HG03175 (cell line): Measurements from ENCODE around the gene CCDC77.
A peak's percentile ranks its signal among the peaks of the same experiment; 100 is the strongest.
"Not testable (repeated sequence)": the region's sequence is repeated elsewhere in the genome, so short reads cannot be mapped to it uniquely, and the experiment has no call there.

Experiments used
- ATAC-seq: cut with Tn5 transposase; IDR thresholded peaks from one replicate; pipeline ENCODE4 v1.9.1; 2021; ENCODE audit warnings: mild to moderate bottlenecking, moderate library complexity; ENCODE audit not compliant: unreplicated experiment

CCDC77 gene

DNA sequence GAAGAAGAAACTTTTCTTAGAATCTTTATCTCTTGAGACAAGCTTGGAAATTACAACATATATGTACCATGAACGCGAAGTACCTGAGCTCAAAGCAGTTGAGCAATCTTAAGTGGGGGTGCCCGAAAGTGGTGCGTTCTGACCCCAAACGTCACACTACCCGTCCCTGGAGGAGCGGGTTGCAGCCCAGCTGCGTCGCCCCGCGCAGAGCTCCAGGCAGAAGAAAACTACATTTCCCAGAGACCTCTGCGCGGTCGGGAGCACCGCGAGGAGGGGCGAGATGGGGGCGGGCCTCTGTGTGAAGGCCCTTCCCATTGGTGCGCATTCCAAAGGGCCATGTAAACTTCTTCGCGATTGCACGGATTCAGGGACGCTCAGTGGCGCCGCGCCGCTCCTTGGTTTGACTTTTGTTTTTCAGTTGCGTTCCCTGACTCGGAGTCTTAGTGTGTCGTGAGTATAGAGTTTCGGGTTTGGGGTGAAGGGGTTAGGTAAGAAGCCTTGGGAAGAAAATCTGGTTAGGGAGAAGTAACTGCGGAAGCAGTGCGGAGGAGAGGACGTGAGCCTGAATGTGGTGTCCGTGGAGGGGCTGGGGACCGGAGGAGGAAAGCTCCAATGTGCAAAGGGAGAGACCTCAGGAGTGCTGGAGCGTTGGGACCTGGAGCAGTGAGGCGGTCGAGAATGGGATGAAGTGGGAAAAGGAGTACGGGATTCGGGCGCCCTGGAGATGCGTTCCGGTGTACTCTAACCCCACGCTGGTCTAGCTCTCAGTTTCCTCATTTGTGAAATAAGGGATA, at the start of gene CCDC77:
Gene CCDC77 (plus strand): TSS at position 410 of the 794 bp plus-strand sequence. CDS start 7,740 bp downstream, outside the sequence.
- peak; percentile 97 for ATAC-seq

DNA sequence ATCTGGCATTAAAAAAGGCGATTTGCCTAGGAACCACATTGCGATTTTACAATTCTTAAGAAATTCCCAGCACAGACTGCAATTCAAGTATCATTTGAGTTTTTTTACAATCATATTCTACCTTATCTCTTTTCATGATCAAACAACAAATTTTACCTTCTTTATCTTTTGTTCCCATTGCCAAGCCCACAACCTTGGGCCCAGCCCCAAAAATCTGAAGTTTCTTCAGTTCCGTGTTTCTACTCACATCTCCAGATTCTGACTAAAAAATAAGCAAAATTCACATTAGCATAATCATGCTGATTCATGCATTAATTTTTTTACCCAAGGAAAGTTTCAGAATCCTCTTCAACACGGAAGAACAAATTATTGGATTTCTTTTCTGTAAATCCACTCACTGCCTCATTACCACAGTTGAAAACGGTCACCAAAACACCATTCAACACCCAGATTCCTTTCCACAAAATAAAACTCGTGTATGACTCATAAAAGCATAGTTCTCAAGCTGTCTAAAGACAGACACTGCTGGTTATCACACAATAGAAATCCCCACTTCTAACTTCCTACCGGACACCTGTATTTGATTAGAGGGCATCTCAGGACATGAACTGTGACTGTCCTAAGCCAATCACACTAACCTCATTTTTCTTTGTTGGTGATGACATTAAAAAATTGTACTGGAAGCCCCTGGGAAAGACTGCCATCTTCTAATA, 45.0 kb upstream of the CCDC77 start:
- ATAC-seq, result no peak

DNA sequence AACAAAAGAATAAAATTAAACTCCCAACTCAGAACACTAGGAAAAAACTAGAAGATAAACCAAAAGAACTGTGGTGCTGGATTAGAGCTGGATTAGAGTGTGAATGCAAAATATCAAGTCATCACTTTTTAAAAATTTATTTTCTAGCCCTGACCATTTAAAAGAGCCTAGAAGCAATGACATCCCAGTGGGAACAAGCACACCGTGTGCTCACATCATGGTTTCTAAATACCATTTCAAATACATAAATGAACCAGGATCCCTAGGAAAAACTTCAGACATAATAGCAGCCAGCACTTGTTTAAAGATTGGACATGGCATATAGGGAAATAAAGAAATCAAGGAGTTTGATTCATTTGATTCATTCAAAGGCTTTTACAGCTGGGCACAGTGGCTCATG, 42.4 kb upstream of the CCDC77 start:
- ATAC-seq, result no peak

DNA sequence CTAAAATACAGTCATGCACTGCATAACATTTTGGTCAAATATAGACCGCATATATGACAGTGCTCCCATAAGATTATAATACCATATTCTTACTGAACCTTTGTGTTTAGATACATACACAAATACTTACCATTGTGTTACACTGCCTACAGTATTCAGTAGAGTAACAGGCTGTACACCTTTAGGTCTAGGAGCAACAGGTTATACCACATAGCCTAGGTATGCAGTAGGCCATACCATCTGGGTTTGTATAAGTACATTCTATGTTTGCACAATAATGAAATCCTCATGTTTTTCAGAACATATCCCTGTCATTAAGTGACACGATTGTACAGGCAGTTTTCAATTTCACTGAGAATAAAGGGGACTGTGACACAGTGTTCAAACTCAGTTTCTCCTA, 34.6 kb upstream of the CCDC77 start:
- no peak for ATAC-seq

DNA sequence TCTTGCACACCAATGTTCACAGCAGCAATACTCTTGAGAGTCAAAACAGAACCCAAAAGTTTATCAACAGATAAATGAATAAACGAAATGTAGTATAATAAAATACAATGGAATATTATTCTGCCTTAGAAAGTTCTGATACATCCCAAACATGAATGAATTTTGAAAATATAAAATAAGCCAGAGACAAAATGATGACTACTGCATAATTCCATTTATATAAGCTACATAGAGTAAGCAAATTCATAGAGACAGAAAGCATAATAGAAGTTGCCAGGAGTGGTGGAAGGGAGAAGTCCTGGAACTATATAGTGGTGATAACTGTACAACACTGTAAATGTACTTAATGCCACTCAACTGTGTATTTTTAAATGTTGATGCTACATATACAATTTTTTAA, 33.5 kb upstream of the CCDC77 start:
- ATAC-seq, result no peak

DNA sequence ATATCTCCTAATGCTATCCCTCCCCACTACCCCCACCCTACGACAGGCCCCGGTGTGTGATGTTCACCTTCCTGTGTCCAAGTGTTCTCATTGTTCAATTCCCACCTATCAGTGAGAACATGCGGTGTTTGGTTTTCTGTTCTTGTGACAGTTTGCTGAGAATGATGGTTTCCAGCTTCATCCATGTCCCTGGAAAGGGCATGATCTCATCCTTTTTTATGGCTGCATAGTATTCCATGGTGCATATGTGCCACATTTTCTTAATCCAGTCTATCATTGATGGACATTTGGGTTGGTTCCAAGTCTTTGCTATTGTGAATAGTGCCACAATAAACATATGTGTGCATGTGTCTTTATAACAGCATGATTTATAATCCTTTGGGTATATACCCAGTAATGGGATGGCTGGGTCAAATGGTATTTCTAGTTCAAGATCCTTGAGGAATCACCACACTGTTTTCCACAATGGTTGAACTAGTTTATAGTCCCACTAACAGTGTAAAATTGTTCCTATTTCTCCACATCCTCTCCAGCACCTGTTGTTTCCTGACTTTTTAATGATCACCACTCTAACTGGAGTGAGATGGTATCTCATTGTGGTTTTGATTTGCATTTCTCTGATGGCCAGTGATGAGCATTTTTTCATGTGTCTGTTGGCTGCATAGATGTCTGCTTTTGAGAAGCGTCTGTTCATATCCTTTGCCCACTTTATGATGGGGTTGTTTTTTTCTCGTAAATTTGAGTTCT, 30.5 kb upstream of the CCDC77 start:
- ATAC-seq, result not testable (repeated sequence)

DNA sequence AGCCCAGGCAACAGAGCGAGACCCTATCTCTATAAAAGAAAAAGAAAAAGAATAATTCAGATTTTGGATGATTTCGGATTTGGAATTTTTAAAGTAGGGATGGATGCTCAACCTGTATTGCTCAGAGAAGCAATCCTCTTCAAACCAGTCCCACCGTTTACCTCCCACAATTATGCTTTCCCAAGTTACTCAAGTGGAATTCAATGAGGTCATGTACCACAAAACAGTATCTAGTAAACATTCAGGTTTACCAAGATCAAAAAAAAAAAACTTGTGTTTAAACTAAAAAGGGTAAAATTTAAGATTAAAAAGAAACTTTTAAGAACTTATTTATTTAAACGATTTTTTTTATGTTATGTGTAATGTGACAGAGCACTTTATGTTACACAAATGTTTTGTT, 14.8 kb upstream of the CCDC77 start:
- ATAC-seq, result no peak

DNA sequence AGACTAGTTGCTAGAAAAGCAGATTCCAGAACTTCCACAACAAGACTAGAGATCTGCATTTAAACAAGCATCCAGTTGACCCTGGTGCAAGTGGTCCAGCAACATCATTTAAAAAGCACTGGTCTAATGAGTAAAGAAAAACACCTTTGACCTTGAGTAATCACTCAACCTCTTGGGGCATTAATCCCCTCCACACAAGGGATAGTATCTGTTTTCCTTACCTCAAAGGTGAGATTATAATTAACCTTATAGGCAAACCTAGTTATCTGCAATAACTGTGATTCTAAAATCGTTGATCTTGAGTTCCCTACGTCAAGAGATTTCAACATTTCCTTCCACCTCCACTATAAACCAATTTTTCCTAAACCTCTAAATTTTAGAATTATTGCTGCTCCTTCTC, 13.4 kb upstream of the CCDC77 start:
- no peak for ATAC-seq

DNA sequence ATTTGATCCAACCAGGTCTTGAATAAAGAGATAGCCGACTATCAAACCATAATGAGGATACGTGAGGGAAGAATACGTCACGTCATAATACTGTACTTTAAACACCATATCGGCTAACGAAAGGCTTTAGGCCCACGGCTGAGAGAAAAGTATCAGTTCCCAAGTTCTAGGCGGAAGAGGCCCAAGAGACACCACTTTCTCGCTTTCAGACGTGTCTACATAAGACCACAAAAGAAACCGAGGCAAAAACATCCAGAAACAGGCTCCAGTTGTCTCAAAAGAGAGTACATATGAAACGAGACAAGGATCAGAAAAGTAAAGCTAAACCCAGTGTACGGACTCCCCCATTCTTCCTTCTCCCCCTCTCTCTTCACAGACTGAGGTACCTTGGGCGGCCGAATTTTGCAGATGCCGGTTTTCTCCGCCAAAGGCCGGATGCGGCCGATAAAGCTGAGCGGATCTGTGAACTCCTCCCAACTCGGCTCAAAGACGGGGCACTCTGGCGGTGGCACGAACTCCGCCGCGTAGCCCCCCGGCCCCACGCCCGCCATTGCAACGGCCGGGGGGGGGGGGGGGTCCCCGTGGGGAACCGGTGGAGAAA, 12.8 kb upstream of the CCDC77 start:
- ATAC-seq, result peak; percentile 28

DNA sequence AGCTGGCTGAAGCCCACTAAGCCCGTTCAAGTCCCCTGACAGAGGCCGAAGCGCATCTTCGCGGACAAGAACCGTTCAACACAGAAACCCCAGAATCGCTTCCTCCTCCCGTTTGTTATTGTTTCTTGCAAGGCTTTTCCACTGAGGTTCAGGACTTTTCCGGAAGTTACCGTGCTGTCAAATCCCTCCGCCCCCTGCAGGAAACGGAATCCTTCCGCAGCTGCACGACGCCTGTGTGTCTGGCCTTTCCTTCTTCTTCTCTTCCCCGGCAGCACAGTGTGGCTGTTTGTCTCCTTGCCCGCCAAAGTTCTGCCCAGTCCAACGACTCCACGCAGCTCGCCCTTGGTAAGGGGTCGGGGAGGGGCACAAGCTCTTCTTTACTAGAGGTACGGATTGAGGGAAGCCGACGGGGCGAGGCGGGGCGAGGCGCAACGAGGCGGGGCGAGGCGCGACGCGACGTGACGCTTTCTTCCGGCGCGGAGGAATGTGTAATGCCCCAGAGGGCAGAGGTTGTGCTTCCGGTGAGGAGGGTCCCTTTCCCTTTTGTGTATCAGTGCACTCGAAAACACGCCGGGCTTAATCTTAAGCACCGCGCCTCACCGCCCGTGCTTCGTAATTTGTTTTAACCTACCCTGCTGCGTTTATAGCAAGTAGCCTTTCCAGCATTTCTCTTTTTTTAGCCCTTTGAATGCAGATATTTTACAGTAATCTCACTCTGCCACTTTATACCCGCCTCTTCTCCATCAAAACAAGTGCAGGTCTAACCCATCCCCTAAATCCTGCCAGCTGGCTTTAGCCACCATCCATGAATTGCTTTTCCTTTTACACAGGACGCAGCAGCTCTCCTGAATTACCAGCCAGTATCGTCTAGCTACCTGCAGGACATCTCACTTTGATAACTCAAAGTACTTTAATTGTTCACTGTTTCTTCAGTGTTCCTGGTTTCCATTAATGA, 12.0 kb upstream of the CCDC77 start, which contains the start of gene KDM5A:
Gene KDM5A (minus strand): TSS at position 179 of the 955 bp plus-strand sequence. CDS start 229 bp downstream, outside the sequence.
- peak; percentile 88 for ATAC-seq

DNA sequence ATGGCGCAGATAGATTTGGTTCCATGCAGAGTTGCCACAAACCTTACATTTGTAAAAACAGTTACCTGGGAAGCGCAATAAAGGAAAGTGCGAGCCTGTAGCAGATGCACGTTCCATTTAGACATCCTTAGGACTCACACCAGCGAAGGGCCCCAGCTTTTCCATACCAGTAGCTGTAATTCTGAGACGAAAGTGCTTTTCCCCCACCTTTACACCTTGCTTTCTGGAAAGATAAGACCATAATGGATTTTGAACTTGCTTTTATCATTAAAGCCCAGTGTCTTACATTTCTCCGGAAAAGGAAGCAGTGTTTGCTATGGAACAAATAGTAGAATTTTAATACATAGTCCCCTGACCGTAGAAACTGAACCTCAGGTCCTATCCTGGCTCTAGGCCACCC, 616 bp upstream of the CCDC77 start:
- ATAC-seq, result no peak

DNA sequence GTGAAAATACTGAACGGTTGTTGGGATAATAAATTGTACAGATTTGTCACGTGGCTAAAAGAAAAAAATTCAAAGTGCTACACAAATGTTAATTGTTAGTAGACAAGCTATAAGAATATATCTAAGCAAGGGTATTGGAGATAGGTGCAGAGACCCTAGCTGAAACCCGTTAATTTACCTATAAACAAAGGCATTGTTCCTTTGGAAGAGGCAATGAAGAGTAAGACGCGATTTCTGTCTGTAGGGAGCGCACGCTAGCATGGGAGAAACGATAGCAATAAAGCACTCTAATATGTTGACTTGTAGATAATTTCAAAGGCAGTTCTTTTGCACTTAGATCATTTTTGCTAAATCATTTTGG, 565 bp downstream of the CCDC77 start:
- ATAC-seq, result no peak

DNA sequence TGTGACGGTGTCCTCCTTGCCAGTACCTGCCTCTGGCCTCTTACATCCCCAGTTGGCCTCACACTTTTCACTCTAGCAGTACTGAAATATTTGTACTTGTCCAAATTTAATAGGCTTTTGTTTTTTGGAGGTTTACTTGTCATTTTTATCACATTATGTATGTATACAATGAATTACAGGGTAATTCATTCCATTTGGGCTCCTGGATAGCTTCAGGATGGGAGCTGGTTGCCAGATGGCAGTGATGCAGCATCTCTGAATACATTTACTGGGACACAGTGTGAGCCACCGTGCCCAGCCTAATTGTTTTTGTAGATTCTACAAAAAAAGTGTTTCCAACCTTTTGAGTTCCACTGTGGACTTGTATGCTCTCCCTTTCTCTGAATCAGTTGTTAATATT, 13.4 kb downstream of the CCDC77 start:
- ATAC-seq, result no peak

DNA sequence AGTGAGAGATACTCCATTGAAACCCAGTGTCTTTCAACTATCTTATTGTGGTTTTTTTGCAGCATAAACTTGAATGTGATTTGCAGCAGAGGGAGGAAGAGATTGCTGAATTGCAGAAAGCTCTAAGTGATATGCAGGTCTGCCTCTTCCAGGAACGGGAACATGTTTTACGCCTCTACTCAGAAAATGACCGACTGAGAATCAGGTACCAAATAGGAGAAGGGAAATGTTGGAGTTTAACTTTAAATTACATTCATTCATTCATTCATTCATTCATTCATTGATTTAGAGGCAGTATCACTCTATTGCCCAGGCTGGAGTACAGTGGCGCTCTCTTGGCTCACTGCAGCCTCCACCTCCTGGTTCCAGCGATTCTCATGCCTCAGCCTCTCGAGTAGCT, 17.0 kb downstream of the CCDC77 start:
- ATAC-seq, result no peak

DNA sequence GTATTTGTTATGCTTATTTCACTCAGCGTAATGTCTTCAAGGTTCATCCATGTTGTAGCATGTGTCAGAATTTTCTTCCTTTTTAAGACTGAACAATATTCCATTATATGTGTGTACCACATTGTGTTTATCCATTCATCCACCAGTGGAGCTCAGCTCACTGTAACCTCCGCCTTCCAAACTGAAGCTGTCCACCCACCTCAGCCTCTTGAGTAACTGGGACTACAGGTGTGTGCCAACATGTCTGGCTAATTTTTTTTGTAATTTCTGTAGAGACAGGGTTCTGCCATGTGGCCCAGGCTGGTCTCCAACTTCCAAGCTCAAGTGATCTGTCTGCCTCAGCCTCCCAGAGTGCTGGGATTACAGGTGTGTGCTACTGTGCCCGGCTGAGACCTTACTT, 21.1 kb downstream of the CCDC77 start:
- ATAC-seq, result no peak

DNA sequence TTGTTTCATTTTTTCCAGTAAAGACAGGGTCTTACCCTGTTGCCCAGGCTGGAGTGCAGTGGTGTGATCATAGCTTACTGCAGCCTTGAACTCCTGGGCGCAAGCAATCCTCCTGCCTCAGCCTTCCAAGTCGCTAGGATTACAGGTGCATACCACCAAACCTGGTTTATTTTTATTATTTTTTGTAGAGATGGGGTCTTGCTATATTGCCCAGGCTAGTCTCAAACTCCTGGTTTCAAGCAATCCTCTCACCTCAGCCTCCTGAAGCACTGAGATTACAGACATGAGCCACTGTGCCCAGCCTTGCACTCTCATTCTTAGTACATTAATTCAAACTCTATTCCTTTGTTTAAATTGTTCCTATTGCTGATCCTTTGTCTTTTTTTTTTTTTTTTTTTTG, 34.3 kb downstream of the CCDC77 start:
- ATAC-seq, result not testable (repeated sequence)

DNA sequence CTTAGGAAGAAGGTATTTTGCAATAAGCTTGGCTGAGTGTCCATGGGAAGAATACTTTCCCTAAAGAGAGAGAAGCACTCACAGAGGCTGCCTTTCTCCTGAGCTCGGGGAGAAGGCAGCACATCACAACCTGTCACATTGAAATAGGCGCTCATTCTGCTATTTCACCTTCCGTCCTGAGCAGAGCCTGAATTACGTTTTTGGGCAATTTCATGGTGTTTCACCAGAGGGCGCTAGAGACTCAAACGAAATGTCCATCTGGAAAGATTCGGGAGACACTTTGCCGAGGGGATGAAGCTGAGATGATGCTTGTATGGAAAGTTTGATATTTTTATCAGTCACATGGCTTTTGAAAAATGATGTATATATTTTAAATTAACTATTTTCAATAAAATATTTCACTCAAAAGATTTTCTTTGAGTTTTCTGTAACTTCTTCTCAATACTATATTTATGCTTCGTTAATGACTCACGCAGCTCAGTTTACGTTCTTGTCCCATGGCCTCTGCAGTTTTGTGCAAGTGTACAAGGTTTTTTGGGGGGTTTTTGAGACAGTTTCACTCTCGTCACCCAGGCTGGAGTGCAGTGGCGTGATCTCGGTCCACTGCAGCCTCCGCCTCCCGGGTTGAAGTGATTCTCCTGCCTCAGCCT, 40.9 kb downstream of the CCDC77 start:
- ATAC-seq, result no peak

DNA sequence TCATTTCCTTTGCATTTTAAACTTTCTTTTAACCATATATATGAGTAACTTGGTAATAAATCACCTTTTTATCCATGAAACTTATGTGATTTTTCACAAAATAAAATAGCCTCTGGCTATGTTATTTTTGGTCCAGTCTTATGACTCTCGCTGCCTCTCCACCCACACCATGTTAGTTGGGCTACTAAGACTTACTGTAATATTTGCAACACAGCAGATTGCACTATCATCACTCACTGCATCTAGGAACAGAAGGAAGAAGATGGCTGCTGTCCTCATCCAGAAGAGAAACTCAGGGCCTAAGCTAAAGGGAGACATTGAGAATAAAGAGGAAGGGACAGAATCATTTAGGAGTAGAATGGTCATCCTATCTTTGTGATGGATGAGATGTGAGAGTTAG, 45.7 kb downstream of the CCDC77 start:
- no peak for ATAC-seq

DNA sequence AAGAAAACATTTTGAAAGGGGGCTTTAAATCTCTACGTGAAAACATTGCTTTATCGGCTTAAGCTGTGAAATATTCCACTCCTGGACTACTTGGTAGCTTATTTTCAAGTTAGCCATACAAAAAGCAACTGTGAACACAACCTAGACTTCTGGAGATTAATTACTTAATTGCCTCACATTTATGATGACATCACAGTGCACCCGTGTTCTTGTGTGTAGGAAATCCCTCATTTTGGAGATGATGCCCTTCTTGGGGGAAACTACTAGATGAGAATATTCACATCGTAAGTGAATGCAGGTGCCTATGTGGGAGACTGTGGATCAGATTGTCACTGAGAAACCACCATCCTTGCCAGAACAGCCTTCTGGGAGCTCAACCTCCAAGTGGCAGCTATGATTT, 47.8 kb downstream of the CCDC77 start:
- ATAC-seq, result no peak

DNA sequence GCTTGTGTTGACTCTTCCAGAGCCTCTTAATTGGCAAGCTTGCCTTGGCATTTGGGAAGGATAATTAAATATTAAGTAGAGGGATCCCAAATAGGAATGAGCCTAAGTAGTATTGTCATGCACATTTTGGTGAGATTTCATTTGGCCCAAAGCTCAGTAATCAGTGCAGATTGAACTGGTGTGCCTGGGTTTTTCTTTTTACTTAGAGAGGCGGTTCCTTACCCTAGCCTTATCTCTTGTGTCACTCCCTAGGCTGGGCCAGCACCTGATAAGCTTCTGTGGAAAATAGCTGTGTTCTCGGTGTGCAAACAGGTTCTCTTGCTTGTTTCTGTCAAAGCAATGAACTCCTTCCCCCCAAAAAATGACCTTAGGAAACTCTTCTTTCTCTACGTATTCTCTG, 49.0 kb downstream of the CCDC77 start:
- no peak for ATAC-seq
